Parietal lobe (tissue), 1 donor: ENCODE data around the gene PFN4. TPM values are rescaled to one million over a fixed set of nuclear protein-coding genes. Genes with fewer than 3 reads are reported as not detected.

Experiments
- total RNA-seq: library from RNA; depleted of rRNA; stranded (reverse); fragments of >200 nt; gene quantifications from one replicate; pipeline ENCODE4 v1.2.3, GENCODE V29; 2014

The PFN4 gene
- total RNA-seq, result 1.6 TPM

GRCh38 chr2:24123195-24123921 is at the start of gene PFN4, which contains the start of gene FAM228B:
PFN4 (minus strand) TSS chr2:24123334; CDS start chr2:24122535, 799 bp downstream.
FAM228B (plus strand) TSS chr2:24123469; CDS start chr2:24124362, 893 bp downstream.

DNA sequence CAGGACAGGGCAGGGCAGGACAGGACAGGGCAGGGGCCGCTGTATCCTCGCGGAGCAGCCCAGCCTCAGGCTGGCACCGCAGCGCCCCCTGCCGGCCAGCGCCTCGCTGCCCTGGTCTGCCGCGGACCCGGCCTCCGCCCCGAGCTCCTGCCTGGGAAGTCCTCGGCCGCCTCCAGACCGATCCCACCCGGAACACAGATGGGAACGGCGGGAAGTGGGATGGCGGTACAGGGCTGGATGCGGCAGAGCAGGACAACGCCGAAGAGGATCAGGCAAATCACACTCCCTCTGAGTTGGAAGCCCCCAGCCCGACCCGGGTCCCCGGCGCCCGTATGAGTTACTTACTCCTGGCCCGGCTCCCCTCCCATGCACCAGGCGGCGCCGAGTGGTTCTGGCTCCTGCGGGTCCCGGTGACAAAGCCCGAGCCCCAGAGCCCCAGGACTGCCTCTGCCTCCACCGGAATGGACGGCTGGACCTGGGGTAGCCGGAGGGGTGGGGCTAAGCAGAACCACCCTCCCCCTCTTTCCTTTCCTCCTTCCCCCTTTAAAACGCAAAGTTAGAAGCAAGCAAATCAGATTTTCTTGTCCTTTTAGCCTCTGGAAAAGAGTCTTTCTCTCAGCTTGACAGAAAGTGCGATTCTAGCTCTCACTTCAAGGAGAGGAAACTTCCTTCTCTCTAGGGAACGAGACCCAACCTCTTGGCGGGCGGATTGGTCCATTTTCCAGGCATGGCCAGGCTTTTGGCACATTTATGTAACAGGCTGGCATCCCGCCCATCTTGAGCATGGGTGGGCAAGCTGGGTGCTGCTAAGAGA is 38.5 kb downstream of the PFN4 start, which contains the start of gene TP53I3:
Gene TP53I3 (minus strand): TSS at position 449 of the 814 bp plus-strand sequence. CDS start 508 bp downstream, outside the sequence.

DNA sequence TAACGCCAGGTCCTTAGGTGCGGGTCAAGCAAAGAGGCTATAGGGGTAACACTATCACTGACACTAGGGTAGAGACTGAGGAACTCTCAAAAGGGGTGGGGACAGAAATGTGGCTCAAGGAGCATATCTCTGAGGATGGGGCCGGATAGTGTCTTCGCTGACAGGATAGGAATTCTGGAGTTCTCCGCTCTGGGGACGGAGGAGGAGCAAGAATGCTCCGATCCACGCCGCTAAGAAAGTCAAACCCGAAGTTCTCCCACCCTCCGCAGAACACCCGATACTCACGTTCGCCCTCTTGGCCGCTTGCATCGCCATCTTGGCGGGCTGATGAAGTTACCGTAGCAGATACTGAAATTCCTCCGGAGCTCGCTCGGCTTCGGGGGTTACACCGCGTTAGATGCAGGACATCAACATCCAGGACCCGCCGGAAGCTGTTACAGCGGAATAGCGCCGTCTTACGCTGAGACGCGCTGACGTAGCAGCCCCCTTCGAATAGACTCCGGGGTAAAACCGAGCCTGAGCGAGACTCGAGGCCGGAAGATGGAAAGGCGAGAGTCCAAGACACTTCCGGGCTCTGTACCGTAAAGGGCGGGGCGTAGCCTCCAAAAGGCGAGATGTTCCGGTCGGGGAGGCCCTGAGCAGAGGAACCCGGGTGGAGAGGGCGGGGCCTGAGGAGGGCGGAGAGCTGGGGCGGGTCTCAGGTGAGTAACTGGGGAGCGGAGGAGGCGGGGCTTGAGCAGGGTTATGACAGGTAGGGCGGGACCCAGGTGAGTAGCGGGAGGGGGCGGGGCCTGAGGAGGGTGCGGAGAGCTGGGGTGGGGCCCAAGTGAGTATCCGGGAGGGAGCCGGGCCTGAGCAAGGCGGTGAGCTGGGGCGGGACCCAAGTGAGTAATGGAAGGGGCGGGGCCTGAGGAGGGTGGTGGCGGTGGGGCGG is 47.0 kb downstream of the PFN4 start, which contains the start of gene SF3B6:
Gene SF3B6 (minus strand): TSS at position 412 of the 934 bp plus-strand sequence. CDS start 97 bp downstream, at position 315.

Other genes starting within 250 kb of the PFN4 start
- 98.3 TPM for gene ATAD2B, start 196.2 kb downstream of the PFN4 start, total RNA-seq
- 33.5 TPM for gene UBXN2A, start 182.9 kb downstream of the PFN4 start, total RNA-seq
- 0.63 TPM for gene MFSD2B, start 113.2 kb downstream of the PFN4 start, total RNA-seq
- 21.9 TPM for gene WDCP, start 75.9 kb downstream of the PFN4 start, total RNA-seq
- gene FKBP1B, start 73.6 kb downstream of the PFN4 start, total RNA-seq, result 64.5 TPM
- gene SF3B6, start 47.0 kb downstream of the PFN4 start, total RNA-seq, result 86.1 TPM
- 17.2 TPM for gene TP53I3, start 38.5 kb downstream of the PFN4 start, total RNA-seq
- 80.1 TPM for gene FAM228B, start 135 bp upstream of the PFN4 start, total RNA-seq
- gene FAM228A, start 51.7 kb upstream of the PFN4 start, total RNA-seq, result 9.4 TPM
- gene ITSN2, start 237.2 kb upstream of the PFN4 start, total RNA-seq, result 32.6 TPM